Activated CD4-positive, alpha-beta T cell treated with anti-CD3 and anti-CD28 coated beads, Interleukin-2, amount 10 ng/mL, durations not matched to agents 7 days and 5 days (primary cell): ENCODE data around the gene MIPOL1. TPM values are rescaled to one million over a fixed set of nuclear protein-coding genes. Genes with fewer than 3 reads are reported as not detected.

Source experiments
- CTCF ChIA-PET: fragments of 350-600 bp; sonication (Branson Sonifier 250); formaldehyde crosslinking; loops from one replicate; lab custom pipeline; 2021; ENCODE audit warnings: antibody characterized with exemption; lab: Charles Lee
- POLR2A ChIA-PET: fragments of 350-600 bp; sonication (Branson Sonifier 250); formaldehyde crosslinking; loops from one replicate; lab custom pipeline; 2021; ENCODE audit warnings: antibody characterized with exemption; lab: Charles Lee
- DNase-seq: peaks from one replicate; pipeline ENCODE4 v3.0.0-alpha.2; 2020
- H3K27ac Mint-ChIP-seq: one replicate; pipeline ENCODE4 v1.8.0; 2021; ENCODE audit warnings: mild to moderate bottlenecking, moderate library complexity, mixed read lengths
- H3K27me3 Mint-ChIP-seq: one replicate; pipeline ENCODE4 v1.8.0; 2021; ENCODE audit warnings: mixed read lengths
- H3K36me3 Mint-ChIP-seq: one replicate; pipeline ENCODE4 v1.8.0; 2021; ENCODE audit warnings: low read depth, mixed read lengths
- H3K4me1 Mint-ChIP-seq: one replicate; pipeline ENCODE4 v1.8.0; 2021; ENCODE audit warnings: mixed read lengths
- H3K4me3 Mint-ChIP-seq: one replicate; pipeline ENCODE4 v1.8.0; 2021; ENCODE audit warnings: mild to moderate bottlenecking, moderate library complexity, mixed read lengths
- H3K9me3 Mint-ChIP-seq: one replicate; pipeline ENCODE4 v1.8.0; 2021; ENCODE audit warnings: mixed read lengths
- total RNA-seq, 2 experiments: library from RNA; stranded (reverse); gene quantifications; one replicate each; pipeline ENCODE4 v1.2.3, GENCODE V29; 2021

The MIPOL1 gene
- total RNA-seq, 2 experiments from 2014 or later: not detected

- POLR2A ChIA-PET: no interaction called here
- Mint-ChIP-seq H3K27me3 (no peaks in the 10 kb centered on the region), H3K9me3 (peaks cover 5% of the 10 kb centered on the region), H3K4me3 (no peak overlapping the region), H3K4me1 (no peaks in the 10 kb centered on the region), H3K36me3 (no peaks in the 10 kb centered on the region), H3K27ac (no peak overlapping the region)
- DNase-seq: no peak
- CTCF ChIA-PET: no interaction called here
Observed at GRCh38 chr14:37474191-37474590, 276.5 kb downstream of the MIPOL1 start.

- Mint-ChIP-seq H3K27ac (no peak overlapping the region), H3K4me1 (no peaks in the 10 kb centered on the region), H3K4me3 (no peak overlapping the region), H3K36me3 (no peaks in the 10 kb centered on the region), H3K27me3 (no peaks in the 10 kb centered on the region), H3K9me3 (peaks cover 7% of the 10 kb centered on the region)
- no peak for DNase-seq
- POLR2A ChIA-PET: no interaction called here
- CTCF ChIA-PET: no interaction called here
Observed at GRCh38 chr14:37480446-37481290, 282.9 kb downstream of the MIPOL1 start.

GRCh38 chr14:37482428-37482827 is 284.7 kb downstream of the MIPOL1 start:
- DNase-seq: no peak
- Mint-ChIP-seq H3K9me3 (peaks cover 9% of the 10 kb centered on the region), H3K27ac (no peak overlapping the region), H3K4me3 (no peak overlapping the region), H3K4me1 (no peaks in the 10 kb centered on the region), H3K27me3 (no peaks in the 10 kb centered on the region), H3K36me3 (no peaks in the 10 kb centered on the region)
- POLR2A ChIA-PET: no interaction called here
- CTCF ChIA-PET: no interaction called here

- H3K4me3 Mint-ChIP-seq: no peak overlapping the region
- CTCF ChIA-PET: no interaction called here
Observed at GRCh38 chr14:37483672-37484071, 285.9 kb downstream of the MIPOL1 start.

GRCh38 chr14:37490607-37491006 is 292.9 kb downstream of the MIPOL1 start:
- CTCF ChIA-PET: no interaction called here

More at GRCh38 chr14:37483672-37484071, 285.9 kb downstream of the MIPOL1 start:
- H3K27ac Mint-ChIP-seq: no peak overlapping the region
- no peaks in the 10 kb centered on the region for H3K27me3 Mint-ChIP-seq
- H3K4me1 Mint-ChIP-seq: no peaks in the 10 kb centered on the region
- POLR2A ChIA-PET: no interaction called here
- H3K9me3 Mint-ChIP-seq: peaks cover 9% of the 10 kb centered on the region
- no peaks in the 10 kb centered on the region for H3K36me3 Mint-ChIP-seq
- no peak for DNase-seq

GRCh38 chr14:37491076-37491475 is 293.3 kb downstream of the MIPOL1 start:
- Mint-ChIP-seq H3K36me3 (no peaks in the 10 kb centered on the region), H3K27ac (no peak overlapping the region), H3K27me3 (no peaks in the 10 kb centered on the region), H3K4me1 (no peaks in the 10 kb centered on the region), H3K9me3 (no peaks in the 10 kb centered on the region), H3K4me3 (no peak overlapping the region)
- DNase-seq: no peak
- CTCF ChIA-PET: no interaction called here
- POLR2A ChIA-PET: no interaction called here

More at GRCh38 chr14:37490607-37491006, 292.9 kb downstream of the MIPOL1 start:
- Mint-ChIP-seq H3K9me3 (peaks cover 2% of the 10 kb centered on the region), H3K36me3 (no peaks in the 10 kb centered on the region), H3K4me1 (no peaks in the 10 kb centered on the region), H3K27ac (no peak overlapping the region), H3K4me3 (no peak overlapping the region), H3K27me3 (no peaks in the 10 kb centered on the region)
- POLR2A ChIA-PET: no interaction called here
- DNase-seq: no peak

- no peaks in the 10 kb centered on the region for H3K4me1 Mint-ChIP-seq
- ChIA-PET CTCF (no interaction called here), POLR2A (no interaction called here)
- no peak overlapping the region for H3K27ac Mint-ChIP-seq
- no peaks in the 10 kb centered on the region for H3K27me3 Mint-ChIP-seq
- no peaks in the 10 kb centered on the region for H3K36me3 Mint-ChIP-seq
- no peaks in the 10 kb centered on the region for H3K9me3 Mint-ChIP-seq
- no peak overlapping the region for H3K4me3 Mint-ChIP-seq
- DNase-seq: no peak
Observed at GRCh38 chr14:37493606-37494005, 295.9 kb downstream of the MIPOL1 start.

- H3K9me3 Mint-ChIP-seq: peaks cover 2% of the 10 kb centered on the region
- POLR2A ChIA-PET: no interaction called here
- H3K4me1 Mint-ChIP-seq: no peaks in the 10 kb centered on the region
- no peaks in the 10 kb centered on the region for H3K27me3 Mint-ChIP-seq
- no peak overlapping the region for H3K27ac Mint-ChIP-seq
- H3K4me3 Mint-ChIP-seq: no peak overlapping the region
- CTCF ChIA-PET: no interaction called here
- no peak for DNase-seq
- H3K36me3 Mint-ChIP-seq: no peaks in the 10 kb centered on the region
Observed at GRCh38 chr14:37497422-37497821, 299.7 kb downstream of the MIPOL1 start.

GRCh38 chr14:37501877-37502276 is 304.1 kb downstream of the MIPOL1 start:
- POLR2A ChIA-PET: no interaction called here
- Mint-ChIP-seq H3K9me3 (peaks cover 2% of the 10 kb centered on the region), H3K4me3 (no peak overlapping the region), H3K27ac (no peak overlapping the region), H3K36me3 (no peaks in the 10 kb centered on the region), H3K4me1 (no peaks in the 10 kb centered on the region), H3K27me3 (no peaks in the 10 kb centered on the region)
- CTCF ChIA-PET: no interaction called here
- no peak for DNase-seq

- no peak overlapping the region for H3K4me3 Mint-ChIP-seq
- H3K9me3 Mint-ChIP-seq: peaks cover 2% of the 10 kb centered on the region
- no peak for DNase-seq
- no peaks in the 10 kb centered on the region for H3K27me3 Mint-ChIP-seq
- H3K36me3 Mint-ChIP-seq: no peaks in the 10 kb centered on the region
- ChIA-PET CTCF (no interaction called here), POLR2A (no interaction called here)
- no peaks in the 10 kb centered on the region for H3K4me1 Mint-ChIP-seq
- H3K27ac Mint-ChIP-seq: no peak overlapping the region
Observed at GRCh38 chr14:37508503-37508902, 310.8 kb downstream of the MIPOL1 start.

- no peak overlapping the region for H3K27ac Mint-ChIP-seq
- ChIA-PET POLR2A (no interaction called here), CTCF (no interaction called here)
- no peaks in the 10 kb centered on the region for H3K36me3 Mint-ChIP-seq
- H3K4me1 Mint-ChIP-seq: no peaks in the 10 kb centered on the region
- no peak overlapping the region for H3K4me3 Mint-ChIP-seq
- H3K9me3 Mint-ChIP-seq: peaks cover 2% of the 10 kb centered on the region
- H3K27me3 Mint-ChIP-seq: no peaks in the 10 kb centered on the region
- no peak for DNase-seq
Observed at GRCh38 chr14:37512173-37512572, 314.4 kb downstream of the MIPOL1 start.

- POLR2A ChIA-PET: no interaction called here
- Mint-ChIP-seq H3K27ac (no peak overlapping the region), H3K36me3 (no peaks in the 10 kb centered on the region), H3K4me3 (no peak overlapping the region), H3K27me3 (no peaks in the 10 kb centered on the region), H3K9me3 (no peaks in the 10 kb centered on the region), H3K4me1 (no peaks in the 10 kb centered on the region)
- DNase-seq: no peak
- CTCF ChIA-PET: no interaction called here
Observed at GRCh38 chr14:37515771-37516170, 318.0 kb downstream of the MIPOL1 start.

GRCh38 chr14:37526994-37527393 is 329.3 kb downstream of the MIPOL1 start:
- Mint-ChIP-seq H3K27ac (no peak overlapping the region), H3K36me3 (no peaks in the 10 kb centered on the region), H3K9me3 (no peaks in the 10 kb centered on the region), H3K4me3 (no peak overlapping the region), H3K27me3 (no peaks in the 10 kb centered on the region), H3K4me1 (no peaks in the 10 kb centered on the region)
- ChIA-PET CTCF (no interaction called here), POLR2A (no interaction called here)
- no peak for DNase-seq

GRCh38 chr14:37539992-37540391 is 342.3 kb downstream of the MIPOL1 start:
- no peak overlapping the region for H3K27ac Mint-ChIP-seq
- no peak for DNase-seq
- H3K27me3 Mint-ChIP-seq: no peaks in the 10 kb centered on the region
- no peaks in the 10 kb centered on the region for H3K9me3 Mint-ChIP-seq
- CTCF ChIA-PET: no interaction called here
- no peaks in the 10 kb centered on the region for H3K36me3 Mint-ChIP-seq
- H3K4me3 Mint-ChIP-seq: no peak overlapping the region
- POLR2A ChIA-PET: no interaction called here
- H3K4me1 Mint-ChIP-seq: no peaks in the 10 kb centered on the region
